HG03565 (cell line): ENCODE measurements around the gene MAGI3.
"Not testable (repeated sequence)": the region's sequence is repeated elsewhere in the genome, so short reads cannot be mapped to it uniquely, and the experiment has no call there.

Experiments used
- ATAC-seq: cut with Tn5 transposase; IDR thresholded peaks from one replicate; pipeline ENCODE4 v1.9.1; 2021; ENCODE audit warnings: mild to moderate bottlenecking, moderate library complexity; ENCODE audit not compliant: unreplicated experiment

The MAGI3 gene

DNA sequence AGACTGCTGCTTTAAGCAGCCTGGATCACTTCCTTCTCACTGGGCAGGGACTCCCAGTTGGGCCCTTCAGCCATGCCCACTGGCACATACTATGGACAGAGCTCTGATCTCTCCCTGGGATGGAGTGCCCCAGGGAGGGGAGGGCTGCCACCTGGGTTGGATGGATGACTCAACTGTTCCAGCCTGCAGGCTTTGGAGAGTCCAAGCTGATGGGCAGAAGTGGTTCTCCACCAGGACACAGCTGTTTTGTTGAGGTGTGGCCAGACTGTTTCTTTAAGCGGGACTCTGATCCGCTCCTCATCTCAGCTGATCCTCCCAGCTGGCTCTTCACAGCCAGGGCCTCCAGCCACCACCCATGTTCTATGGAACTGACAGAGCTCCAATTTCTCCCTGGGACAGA, 166.9 kb downstream of the MAGI3 start:
- no peak for ATAC-seq

DNA sequence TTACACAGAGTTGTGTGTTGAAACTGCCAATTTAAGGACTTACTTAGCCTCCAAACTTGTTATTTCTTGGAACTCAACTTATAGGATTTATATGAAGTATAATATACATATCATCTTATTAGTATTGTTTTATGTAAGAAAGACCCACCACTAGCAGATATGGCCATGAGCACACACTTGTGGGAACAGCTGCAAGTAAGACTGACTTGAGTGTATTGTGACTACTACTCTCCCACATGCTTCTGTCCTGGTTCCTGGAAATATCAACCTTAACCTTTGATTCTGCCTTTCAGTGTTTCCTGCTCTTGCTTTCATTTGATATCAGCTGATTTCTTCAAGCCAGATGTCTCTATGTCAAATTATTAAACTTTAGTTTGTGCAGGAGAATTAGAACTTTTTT, 175.3 kb downstream of the MAGI3 start:
- ATAC-seq: no peak

DNA sequence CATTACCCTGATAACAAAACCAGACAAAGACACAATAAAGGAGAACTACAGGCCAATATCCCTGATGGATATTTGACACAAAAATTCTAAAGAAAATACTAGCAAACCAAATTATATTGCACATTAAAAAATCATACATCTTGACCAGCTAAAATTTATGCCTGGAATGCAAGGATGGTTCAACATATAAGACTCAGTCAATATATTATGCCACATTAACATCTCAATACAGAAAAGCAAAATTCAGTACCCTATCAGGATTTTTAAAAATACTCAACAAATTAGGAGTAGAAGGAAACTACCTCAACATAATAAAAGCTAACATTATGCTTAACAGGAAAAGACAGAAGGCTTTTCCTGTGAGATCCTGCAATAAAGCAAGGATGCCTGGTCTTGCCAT, 177.1 kb downstream of the MAGI3 start:
- no peak for ATAC-seq

- ATAC-seq: not testable (repeated sequence)
Observed at GRCh38 chr1:113575744-113576260, 185.5 kb downstream of the MAGI3 start.

DNA sequence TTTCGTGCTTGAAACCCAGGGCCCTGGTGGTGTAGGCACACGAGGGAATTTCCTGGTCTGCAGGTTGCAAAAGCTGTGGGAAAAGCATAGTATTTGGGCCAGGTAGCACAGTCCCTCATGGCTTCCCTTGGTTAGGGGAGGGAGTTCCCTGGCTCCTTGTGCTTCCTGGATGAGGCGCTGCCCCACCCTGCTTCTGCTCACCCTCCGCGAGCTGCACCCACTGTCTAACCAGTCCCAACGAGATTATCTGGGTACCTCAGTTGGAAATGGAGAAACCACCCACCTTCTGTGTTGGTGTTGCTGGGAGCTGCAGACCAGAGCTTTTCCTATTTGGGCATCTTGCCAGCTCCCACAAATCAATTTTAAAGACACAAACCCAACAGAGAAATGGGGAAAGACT, 186.0 kb downstream of the MAGI3 start:
- ATAC-seq: no peak

- ATAC-seq: no peak
Observed at GRCh38 chr1:113579256-113580018, 189.1 kb downstream of the MAGI3 start.

DNA sequence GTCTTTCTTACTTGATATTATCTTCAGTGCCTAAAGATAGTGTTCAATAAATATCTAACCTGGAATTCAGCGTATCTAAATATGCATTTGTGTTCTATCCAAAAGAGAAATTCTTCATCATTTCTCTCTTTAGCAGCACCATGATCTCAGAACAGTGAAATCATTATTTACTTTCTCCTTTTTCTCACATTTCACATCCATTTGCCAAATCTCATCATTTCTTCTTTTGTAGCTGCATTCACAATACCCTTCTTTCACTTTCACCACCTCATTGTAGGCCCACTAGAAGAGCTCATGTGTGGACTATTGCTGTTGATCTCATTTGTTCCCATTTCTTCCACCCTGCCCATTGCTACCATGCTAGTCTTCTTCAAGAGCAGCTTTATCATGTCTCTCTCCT, 191.0 kb downstream of the MAGI3 start:
- no peak for ATAC-seq

DNA sequence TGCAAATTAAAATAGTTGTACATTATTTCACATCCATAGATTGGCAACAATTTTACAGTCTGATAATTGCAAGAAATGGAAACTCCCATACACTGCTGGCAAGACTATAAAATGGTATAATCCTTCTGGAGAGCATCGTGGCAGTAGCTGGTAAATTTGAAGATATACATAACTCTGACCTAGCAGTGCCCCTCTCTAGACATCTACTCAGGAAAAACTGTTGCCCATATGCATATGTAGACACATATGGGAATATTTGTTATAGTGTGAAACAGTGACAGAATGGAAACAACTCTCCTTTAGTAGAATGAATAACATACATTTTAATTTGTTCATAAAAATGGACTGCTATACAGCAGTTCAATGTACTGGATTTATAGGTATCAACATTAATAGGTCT, 191.8 kb downstream of the MAGI3 start:
- ATAC-seq: no peak

DNA sequence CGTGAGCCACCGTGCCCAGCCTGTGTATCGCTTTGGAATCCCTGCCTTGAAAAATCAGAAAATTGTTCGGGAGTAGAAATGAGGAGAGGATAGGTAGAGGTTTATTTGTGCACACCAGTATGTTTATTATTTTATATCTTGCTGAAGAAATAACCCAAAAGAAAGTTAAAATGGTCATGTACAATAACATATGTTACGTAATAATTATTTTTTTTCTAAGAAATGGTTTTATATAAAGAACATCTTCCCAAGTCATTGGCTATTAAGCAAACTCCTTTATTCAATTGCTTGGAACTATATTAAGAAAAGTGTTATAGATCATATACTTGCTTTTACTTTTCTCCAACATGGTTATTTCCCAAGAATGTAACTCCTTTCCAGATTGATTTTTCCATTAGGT, 197.2 kb downstream of the MAGI3 start:
- no peak for ATAC-seq

GRCh38 chr1:113592230-113592629, 201.9 kb downstream of the MAGI3 start:
- no peak for ATAC-seq

GRCh38 chr1:113593550-113594297, 203.4 kb downstream of the MAGI3 start:
- no peak for ATAC-seq

DNA sequence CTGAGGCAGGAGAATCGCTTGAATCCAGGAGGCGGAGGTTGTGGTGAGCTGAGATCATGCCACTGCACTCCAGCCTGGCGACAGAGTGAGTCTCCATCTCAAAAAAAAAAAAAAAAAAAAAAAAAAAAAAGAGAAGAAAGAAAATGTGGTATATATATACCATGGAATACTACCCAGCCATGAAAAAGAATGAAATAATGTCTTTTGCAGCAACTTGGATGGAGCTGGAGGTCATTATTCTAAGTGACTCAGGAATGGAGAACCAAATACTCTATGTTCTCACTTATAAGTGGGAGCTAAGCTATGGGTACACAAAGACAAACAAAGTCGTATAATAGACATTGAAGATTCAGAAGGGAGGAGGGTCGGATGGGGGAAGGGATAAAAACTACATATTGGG, 214.2 kb downstream of the MAGI3 start:
- not testable (repeated sequence) for ATAC-seq

DNA sequence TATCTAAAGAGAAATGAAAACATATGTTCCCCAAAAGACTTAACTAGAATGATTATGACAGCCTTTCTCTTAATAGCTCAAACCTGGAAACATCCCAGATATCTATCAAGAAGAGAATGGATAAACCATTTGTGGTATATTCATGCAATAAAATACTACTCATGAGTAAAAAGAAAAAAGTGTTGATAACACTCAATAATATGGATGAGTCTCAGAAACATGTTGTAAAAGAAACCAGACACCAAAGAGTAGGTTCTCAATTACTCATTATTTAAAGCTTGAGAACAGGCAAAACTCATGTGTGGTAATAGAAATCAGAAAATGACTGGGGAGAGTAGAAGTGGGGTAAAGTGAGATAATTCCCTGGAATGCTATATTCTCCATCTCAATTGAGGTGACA, 214.8 kb downstream of the MAGI3 start:
- ATAC-seq: no peak

- no peak for ATAC-seq
Observed at GRCh38 chr1:113608399-113608798, 218.1 kb downstream of the MAGI3 start.

- no peak for ATAC-seq
Observed at GRCh38 chr1:113610372-113610771, 220.1 kb downstream of the MAGI3 start.

DNA sequence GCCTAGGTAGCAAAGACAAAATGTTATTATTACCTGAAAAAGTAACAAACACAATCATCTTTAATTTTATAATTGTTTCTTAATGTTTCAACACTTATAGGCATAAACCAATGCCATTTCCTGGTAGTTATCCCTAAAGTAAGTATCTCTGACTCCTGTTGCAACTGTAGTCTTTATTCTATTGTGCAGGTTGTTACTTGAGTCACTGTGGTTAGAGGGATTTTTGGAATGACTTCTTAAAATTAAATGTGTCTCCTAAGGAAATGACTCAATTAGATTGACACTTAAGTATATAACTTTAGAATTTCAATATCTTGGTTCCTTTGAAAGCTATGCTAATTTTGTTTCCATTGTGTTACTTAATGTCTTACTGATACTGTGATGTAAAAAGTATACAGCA, 225.1 kb downstream of the MAGI3 start:
- no peak for ATAC-seq

GRCh38 chr1:113616156-113616555, 225.8 kb downstream of the MAGI3 start:
- ATAC-seq: no peak

GRCh38 chr1:113617438-113618141, 227.3 kb downstream of the MAGI3 start:
- no peak for ATAC-seq

- ATAC-seq: no peak
Observed at GRCh38 chr1:113628997-113629396, 238.7 kb downstream of the MAGI3 start.

GRCh38 chr1:113630340-113631327, 240.3 kb downstream of the MAGI3 start:
- no peak for ATAC-seq
